Naive B cell (primary cell): ENCODE results near the gene ATP9B. TPM values are rescaled to one million over a fixed set of nuclear protein-coding genes. Genes with fewer than 3 reads are reported as not detected.
"Not testable (repeated sequence)": the region's sequence is repeated elsewhere in the genome, so short reads cannot be mapped to it uniquely, and the experiment has no call there.

ENCODE experiments used
- ATAC-seq, 2 donors: fragments of 150-1000 bp; cut with Tn5 transposase; 2 replicates each; pipeline ENCODE4 v1.10.0; 2021; ENCODE audit warnings: low read depth in 2 of 2, mild to moderate bottlenecking in 2 of 2, moderate library complexity in 2 of 2
- DNase-seq: peaks from one replicate; pipeline ENCODE4 v3.0.0; 2022
- H3K27ac Mint-ChIP-seq, 6 donors: one replicate each; pipeline ENCODE4 v1.8.0; 2020 to 2022; ENCODE audit warnings: mild to moderate bottlenecking in 6 of 6, mixed read lengths in 6 of 6, moderate library complexity in 5 of 6, inconsistent platforms in 2 of 6
- H3K27me3 Mint-ChIP-seq, 3 donors: one replicate each; pipeline ENCODE4 v1.8.0; 2021 to 2022; ENCODE audit warnings: mixed read lengths in 3 of 3, mild to moderate bottlenecking in 1 of 3
- H3K36me3 Mint-ChIP-seq, 2 donors: one replicate each; pipeline ENCODE4 v1.8.0; 2020 to 2022; ENCODE audit warnings: mixed read lengths in 2 of 2, inconsistent platforms in 1 of 2, mild to moderate bottlenecking in 1 of 2
- H3K4me1 Mint-ChIP-seq, 3 donors: one replicate each; pipeline ENCODE4 v1.8.0; 2020 to 2022; ENCODE audit warnings: mixed read lengths in 3 of 3, inconsistent platforms in 1 of 3, mild to moderate bottlenecking in 1 of 3, moderate library complexity in 1 of 3
- H3K4me3 Mint-ChIP-seq, 8 donors: one replicate each; pipeline ENCODE4 v1.8.0; 2020 to 2022; ENCODE audit warnings: mild to moderate bottlenecking in 8 of 8, mixed read lengths in 8 of 8, moderate library complexity in 8 of 8, inconsistent platforms in 2 of 8
- H3K9me3 Mint-ChIP-seq, 7 donors: one replicate each; pipeline ENCODE4 v1.8.0; 2020 to 2022; ENCODE audit warnings: mixed read lengths in 7 of 7, mild to moderate bottlenecking in 5 of 7, inconsistent platforms in 2 of 7, moderate library complexity in 1 of 7
- polyA plus RNA-seq, 6 donors: library from polyadenylated mRNA; unstranded; fragments of 300-500 nt; fragmentation: Illumina TruSeq; gene quantifications; one replicate each; pipeline ENCODE4 v1.2.3, GENCODE V29; 2021; ENCODE audit warnings: low read depth in 6 of 6

Gene ATP9B
- polyA plus RNA-seq, 6 donors from 2014 or later, result 14.7 to 27.6 (median 16.3) TPM

DNA sequence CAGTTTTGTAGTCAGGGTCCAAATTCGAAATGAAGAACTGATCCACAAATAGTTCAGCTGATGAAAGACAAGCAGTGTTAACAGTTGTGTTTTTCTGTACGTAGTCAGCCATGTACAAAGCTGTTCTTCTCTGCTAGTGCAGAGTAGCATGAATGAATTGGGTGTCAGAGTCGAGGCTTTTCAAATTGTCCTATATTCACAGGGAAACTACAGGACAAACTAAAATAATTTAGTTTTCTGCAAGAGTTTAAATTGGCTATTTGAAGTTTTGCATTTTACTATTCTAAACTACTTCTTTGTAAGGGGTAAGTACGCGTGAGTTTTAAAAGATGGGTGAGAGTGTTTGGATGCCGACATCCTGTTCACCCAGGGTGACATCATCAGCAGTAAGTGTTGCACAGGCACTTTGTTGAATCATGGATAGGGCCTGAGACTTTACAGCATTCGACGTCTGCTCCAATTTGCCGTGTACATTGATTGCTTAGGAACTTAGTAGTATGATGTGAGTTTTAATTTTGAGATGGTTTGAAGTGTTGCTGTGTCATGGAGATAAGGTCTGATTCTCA lies 179.4 kb downstream of the ATP9B start:
- Mint-ChIP-seq H3K27ac (no peak overlapping the region), H3K4me3 (no peak overlapping the region), H3K27me3 (no peaks in the 10 kb centered on the region), H3K4me1 (peaks cover 4 to 12% (median 9%) of the 10 kb centered on the region in 3 donors), H3K36me3 (no peaks in the 10 kb centered on the region), H3K9me3 (no peaks in the 10 kb centered on the region)
- DNase-seq, result no peak
- no peak for ATAC-seq

DNA sequence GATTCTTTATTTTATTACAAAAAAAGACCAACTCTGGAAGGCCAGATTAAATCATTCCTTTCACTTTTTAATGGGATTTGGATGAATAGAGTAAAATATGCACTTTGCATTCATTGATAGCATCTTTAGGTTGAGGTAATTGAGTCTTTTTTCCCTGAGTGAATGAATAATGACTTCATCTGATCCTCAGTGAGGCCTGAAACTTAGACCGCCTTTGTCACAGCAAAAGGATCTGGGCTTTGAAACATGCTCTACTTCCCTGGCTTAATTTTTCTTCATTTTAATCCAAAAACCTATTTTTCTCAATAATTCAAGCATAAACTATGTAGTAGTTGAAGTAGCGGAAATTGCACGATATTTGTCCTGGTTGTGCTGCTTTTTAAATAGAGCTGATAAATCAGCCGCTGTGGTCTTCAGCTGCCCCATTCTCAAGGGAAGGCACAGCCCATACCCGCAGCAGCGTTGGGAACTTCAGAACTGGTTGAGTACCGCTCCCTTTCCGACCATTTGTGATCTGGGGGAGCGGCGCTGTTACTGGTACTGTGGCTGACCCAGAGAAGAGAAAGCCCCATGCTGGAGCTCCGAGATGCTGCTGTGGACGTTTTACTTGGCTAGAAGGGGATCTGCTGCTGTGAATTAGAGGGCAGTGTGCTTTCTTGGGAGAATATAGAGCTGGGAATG lies 181.2 kb downstream of the ATP9B start:
- H3K9me3 Mint-ChIP-seq, result no peaks in the 10 kb centered on the region
- H3K27me3 Mint-ChIP-seq, result no peaks in the 10 kb centered on the region
- H3K27ac Mint-ChIP-seq, result peak overlapping the region in 2 of 6 donors; percentile 56 to 69
- H3K4me1 Mint-ChIP-seq, result peaks cover 4 to 13% (median 12%) of the 10 kb centered on the region in 3 donors
- no peak for ATAC-seq
- H3K36me3 Mint-ChIP-seq, result peaks cover 0 to 12% of the 10 kb centered on the region in 2 donors
- H3K4me3 Mint-ChIP-seq, result no peak overlapping the region
- no peak for DNase-seq

DNA sequence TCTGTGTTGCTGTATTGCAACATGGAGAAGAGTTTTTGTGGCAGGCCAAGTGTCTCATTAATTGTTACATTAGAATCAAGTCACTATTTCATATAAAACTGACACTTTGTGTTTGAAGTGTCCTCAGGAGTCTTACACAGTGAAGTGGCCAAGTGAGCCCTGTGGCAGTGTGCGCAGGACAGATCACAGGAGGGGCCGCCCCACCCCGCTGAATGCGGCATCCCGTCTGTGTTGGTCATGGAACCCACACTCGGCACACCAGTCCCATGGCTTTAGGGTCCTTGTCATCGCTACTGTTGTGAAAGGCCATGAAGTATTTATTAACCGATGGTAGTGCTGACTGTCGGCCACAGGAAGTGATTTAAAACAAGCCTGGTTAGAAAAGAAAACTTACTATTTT lies 181.8 kb downstream of the ATP9B start:
- H3K9me3 Mint-ChIP-seq, result no peaks in the 10 kb centered on the region
- no peak for DNase-seq
- H3K27ac Mint-ChIP-seq, result peak overlapping the region in 1 of 6 donors; percentile 69
- H3K4me1 Mint-ChIP-seq, result peaks cover 4 to 14% (median 12%) of the 10 kb centered on the region in 3 donors
- H3K36me3 Mint-ChIP-seq, result peaks cover 0 to 14% of the 10 kb centered on the region in 2 donors
- H3K27me3 Mint-ChIP-seq, result no peaks in the 10 kb centered on the region
- H3K4me3 Mint-ChIP-seq, result no peak overlapping the region
- no peak for ATAC-seq

DNA sequence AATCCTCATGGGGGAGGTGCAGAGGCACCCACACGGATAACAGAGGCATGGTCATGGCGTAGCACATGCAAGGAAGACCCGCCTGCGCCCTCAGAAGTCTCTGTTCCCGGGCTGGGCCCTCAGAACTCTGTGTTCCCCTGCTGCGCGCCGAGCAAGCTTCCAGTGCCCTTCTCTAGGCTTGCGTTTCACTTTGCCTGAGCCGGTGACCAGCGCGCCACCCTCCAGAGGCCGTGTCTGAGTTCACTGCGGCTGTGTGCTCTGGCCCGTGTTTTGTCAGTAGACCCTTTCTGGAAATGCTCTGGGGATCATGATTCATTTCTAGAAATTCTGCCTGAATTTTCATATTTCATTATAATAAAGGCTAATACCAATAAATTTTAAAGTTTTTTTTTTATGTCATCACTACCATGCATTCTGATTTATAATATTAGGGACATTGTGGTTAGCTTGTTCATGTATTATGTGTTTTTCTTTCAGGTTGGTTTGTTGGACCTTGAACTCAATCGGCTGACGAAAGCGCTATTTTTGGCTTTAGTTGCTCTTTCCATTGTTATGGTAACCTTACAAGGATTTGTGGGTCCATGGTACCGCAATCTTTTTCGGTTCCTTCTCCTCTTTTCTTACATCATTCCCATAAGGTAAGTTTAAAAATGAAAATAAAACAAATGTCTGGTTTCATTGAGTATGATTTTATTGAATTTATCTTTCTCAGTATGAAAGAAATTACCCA lies 183.9 kb downstream of the ATP9B start:
- peak overlapping the region in 1 of 6 donors; percentile 72 for H3K27ac Mint-ChIP-seq
- DNase-seq (no peak), ATAC-seq (no peak)
- no peak overlapping the region for H3K4me3 Mint-ChIP-seq
- peaks cover under 1 to 8% (median 6%) of the 10 kb centered on the region in 3 donors for H3K4me1 Mint-ChIP-seq
- H3K36me3 Mint-ChIP-seq, result peaks cover 5 to 14% of the 10 kb centered on the region in 2 donors
- H3K9me3 Mint-ChIP-seq, result no peaks in the 10 kb centered on the region
- H3K27me3 Mint-ChIP-seq, result no peaks in the 10 kb centered on the region

DNA sequence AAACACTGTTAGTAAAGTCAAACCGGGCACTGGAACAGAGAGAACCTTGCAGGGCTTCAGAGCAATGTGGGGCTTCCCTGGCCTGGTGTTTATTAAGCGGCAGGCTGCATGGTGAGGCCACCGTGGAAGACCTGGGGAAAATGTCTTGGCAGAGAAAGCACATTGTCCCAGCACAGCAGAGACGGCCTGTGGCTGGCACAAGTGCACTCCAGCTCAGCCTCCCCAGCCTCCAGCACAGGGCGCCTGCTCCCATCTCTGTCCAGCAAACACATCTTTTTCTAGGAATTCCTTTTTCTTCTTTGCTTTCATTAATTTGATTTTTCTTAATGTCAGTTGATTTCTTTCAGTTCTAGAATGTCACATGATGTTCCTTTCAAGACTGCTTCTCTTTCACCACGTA lies 188.3 kb downstream of the ATP9B start:
- no peaks in the 10 kb centered on the region for H3K9me3 Mint-ChIP-seq
- peaks cover 23 to 26% of the 10 kb centered on the region in 2 donors for H3K36me3 Mint-ChIP-seq
- DNase-seq (no peak), ATAC-seq (no peak)
- H3K4me1 Mint-ChIP-seq, result peaks cover 15 to 20% (median 16%) of the 10 kb centered on the region in 3 donors
- no peak overlapping the region for H3K4me3 Mint-ChIP-seq
- no peak overlapping the region for H3K27ac Mint-ChIP-seq
- H3K27me3 Mint-ChIP-seq, result no peaks in the 10 kb centered on the region

DNA sequence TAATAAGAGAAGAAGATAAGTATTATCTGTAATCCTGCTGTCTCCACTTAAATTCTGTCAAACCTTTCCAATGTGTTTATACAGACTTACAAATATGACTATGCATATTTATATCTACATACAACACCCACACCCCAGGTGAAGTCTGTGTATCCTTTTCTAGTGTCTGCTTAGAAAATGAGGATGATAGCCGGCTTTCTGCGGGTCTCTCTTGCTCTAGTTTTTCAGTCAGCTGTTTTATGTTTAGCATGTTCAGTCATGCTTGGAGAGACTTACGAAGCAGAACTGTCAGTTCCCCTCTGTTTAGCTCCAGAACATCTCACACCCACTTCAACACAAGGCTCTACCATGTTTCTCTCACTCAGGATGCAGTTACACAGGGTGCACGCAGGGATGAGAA lies 189.3 kb downstream of the ATP9B start:
- Mint-ChIP-seq H3K36me3 (peaks cover 26 to 29% of the 10 kb centered on the region in 2 donors), H3K4me3 (no peak overlapping the region), H3K4me1 (peaks cover 15 to 20% (median 16%) of the 10 kb centered on the region in 3 donors), H3K9me3 (peaks cover 0 to 2% (median 0%) of the 10 kb centered on the region in 7 donors), H3K27ac (no peak overlapping the region), H3K27me3 (no peaks in the 10 kb centered on the region)
- no peak for DNase-seq
- peak; percentile 47 to 52 for ATAC-seq

DNA sequence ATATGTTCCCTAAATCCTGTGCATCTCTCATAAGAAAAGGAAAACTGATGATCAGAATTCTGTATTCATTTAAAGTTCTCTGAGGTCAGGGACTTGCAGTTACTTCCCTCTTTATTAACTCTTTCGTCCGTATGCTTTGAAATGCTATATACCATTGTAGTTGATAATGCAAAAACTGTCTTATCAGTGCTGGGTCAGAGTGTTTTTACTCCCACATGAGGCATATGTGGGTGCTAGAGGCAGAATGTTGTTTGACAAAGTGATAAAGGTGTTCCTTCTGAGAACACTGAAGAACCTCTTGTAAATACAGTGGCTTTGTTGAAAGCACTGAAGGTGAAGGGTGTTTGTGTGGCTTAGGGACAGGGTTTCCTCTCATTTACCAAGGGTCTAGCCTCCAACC lies 190.0 kb downstream of the ATP9B start:
- Mint-ChIP-seq H3K36me3 (peaks cover 29 to 33% of the 10 kb centered on the region in 2 donors), H3K4me3 (peak overlapping the region in 1 of 8 donors; percentile 60), H3K4me1 (peaks cover 15 to 20% (median 16%) of the 10 kb centered on the region in 3 donors), H3K27ac (peak overlapping the region in 2 of 6 donors; percentile 31 to 42), H3K27me3 (no peaks in the 10 kb centered on the region), H3K9me3 (peaks cover 0 to 4% (median 0%) of the 10 kb centered on the region in 7 donors)
- DNase-seq (no peak), ATAC-seq (no peak)

DNA sequence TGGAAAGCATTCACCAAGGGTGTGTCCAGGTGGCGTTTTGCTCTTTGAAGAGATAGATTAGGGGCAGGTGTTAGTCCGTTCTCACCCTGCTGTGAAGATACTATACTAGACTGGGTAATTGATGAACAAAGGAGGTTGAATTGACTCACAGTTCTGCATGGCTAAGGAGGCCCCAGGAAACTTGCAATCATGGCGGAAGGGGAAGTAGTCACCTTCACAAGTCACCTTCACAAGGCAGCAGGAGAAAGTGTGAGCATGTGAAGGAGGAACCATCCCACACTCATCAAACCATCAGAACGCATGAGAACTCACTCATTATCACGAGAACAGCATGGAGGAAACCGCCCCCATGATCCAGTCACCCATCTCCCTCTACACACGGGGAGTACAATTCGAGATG lies 190.8 kb downstream of the ATP9B start:
- Mint-ChIP-seq H3K9me3 (peaks cover 0 to 6% (median 3%) of the 10 kb centered on the region in 7 donors), H3K4me1 (peaks cover 15 to 20% (median 16%) of the 10 kb centered on the region in 3 donors), H3K27ac (peak overlapping the region in 2 of 6 donors; percentile 7 to 38), H3K4me3 (no peak overlapping the region), H3K36me3 (peaks cover 30 to 37% of the 10 kb centered on the region in 2 donors), H3K27me3 (no peaks in the 10 kb centered on the region)
- DNase-seq, result no peak
- no peak for ATAC-seq

DNA sequence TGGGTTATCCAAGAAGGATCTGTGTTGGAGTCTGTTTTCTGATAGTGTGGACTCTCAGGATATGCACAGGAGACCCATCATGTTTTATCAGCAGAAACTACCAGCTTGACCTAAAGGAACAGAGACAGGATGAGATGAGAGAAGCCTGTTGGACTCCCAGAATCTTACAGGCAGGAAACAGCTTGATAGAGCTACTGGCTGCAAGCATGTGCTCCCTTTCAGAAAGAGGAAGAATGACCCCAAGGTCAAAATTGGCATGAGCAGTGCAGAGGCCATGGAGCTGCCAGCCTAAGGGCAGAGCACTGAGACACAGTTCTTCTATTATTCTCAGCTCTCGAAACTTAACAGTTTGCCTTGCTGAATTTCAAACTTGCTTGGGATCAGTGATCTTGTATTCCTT lies 191.3 kb downstream of the ATP9B start:
- DNase-seq, result no peak
- peak overlapping the region in 2 of 6 donors; percentile 7 to 49 for H3K27ac Mint-ChIP-seq
- no peaks in the 10 kb centered on the region for H3K27me3 Mint-ChIP-seq
- peaks cover 0 to 11% (median 6%) of the 10 kb centered on the region in 7 donors for H3K9me3 Mint-ChIP-seq
- H3K36me3 Mint-ChIP-seq, result peaks cover 30 to 41% of the 10 kb centered on the region in 2 donors
- ATAC-seq, result no peak
- H3K4me1 Mint-ChIP-seq, result peaks cover 15 to 16% (median 16%) of the 10 kb centered on the region in 3 donors
- H3K4me3 Mint-ChIP-seq, result no peak overlapping the region

DNA sequence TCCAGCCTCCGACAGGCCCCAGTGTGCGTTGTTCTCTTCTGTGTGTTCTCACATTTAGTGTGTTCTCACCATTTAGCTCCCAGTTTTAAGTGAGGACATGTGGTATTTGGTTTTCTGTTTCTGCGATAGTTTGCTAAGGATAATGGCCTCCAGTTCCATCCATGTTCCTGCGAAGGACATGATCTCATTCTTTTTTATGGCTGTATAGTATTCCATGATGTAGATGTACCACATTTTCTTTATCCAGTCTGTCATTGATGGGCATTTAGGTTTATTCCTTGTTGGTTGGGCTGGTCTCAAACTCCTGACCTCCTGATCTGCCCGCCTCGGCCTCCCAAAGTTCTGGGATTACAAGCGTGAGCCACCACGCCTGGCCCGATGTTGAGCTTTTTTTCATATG lies 195.9 kb downstream of the ATP9B start:
- not testable (repeated sequence) for ATAC-seq, H3K27me3 Mint-ChIP-seq, DNase-seq, H3K4me1 Mint-ChIP-seq, H3K4me3 Mint-ChIP-seq
- peak overlapping the region in 1 of 6 donors; percentile 79 for H3K27ac Mint-ChIP-seq
- H3K9me3 Mint-ChIP-seq, result peaks cover 0 to 12% (median 6%) of the 10 kb centered on the region in 7 donors
- H3K36me3 Mint-ChIP-seq, result peaks cover 40 to 41% of the 10 kb centered on the region in 2 donors

DNA sequence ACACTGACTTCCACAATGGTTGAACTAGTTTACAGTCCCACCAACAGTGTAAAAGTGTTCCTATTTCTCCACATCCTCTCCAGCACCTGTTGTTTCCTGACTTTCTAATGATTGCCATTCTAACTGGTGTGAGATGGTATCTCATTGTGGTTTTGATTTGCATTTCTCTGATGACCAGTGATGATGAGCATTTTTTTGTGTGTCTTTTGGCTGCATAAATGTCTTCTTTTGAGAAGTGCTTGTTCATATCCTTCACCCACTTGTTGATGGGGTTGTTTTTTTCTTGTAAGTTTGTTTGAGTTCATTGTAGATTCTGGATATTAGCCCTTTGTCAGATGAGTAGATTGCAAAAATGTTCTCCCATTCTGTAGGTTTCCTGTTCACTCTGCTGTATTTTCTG lies 202.6 kb downstream of the ATP9B start:
- Mint-ChIP-seq H3K36me3 (peaks cover 33 to 40% of the 10 kb centered on the region in 2 donors), H3K4me1 (peaks cover 0 to 12% (median 5%) of the 10 kb centered on the region in 3 donors)
- not testable (repeated sequence) for ATAC-seq, H3K27me3 Mint-ChIP-seq, DNase-seq, H3K4me3 Mint-ChIP-seq, H3K9me3 Mint-ChIP-seq, H3K27ac Mint-ChIP-seq

DNA sequence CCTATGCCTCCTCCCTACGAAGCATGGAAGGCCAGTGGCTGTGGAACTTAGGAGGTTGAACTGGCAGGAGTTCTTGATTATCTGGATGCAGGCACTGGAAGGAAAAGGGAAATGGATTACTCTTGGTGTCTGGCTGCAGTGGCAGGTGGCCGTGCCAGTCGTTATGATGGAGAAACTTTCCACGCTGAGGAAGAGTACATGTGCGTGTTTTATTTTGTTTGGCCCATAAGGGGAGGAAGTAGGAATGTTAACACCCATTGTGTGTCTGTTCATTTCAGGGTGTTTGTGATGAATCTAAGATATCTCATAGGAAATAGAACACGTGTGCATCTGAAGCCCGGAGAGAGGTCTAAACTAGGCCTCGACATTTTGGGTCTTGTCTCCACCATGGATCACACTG lies 203.7 kb downstream of the ATP9B start:
- Mint-ChIP-seq H3K36me3 (peaks cover 34 to 39% of the 10 kb centered on the region in 2 donors), H3K4me3 (no peak overlapping the region), H3K4me1 (peaks cover 0 to 12% (median 5%) of the 10 kb centered on the region in 3 donors), H3K27ac (peak overlapping the region in 2 of 6 donors; percentile 20 to 25), H3K27me3 (no peaks in the 10 kb centered on the region), H3K9me3 (peaks cover 0 to 3% (median 0%) of the 10 kb centered on the region in 7 donors)
- no peak for ATAC-seq
- DNase-seq, result no peak

DNA sequence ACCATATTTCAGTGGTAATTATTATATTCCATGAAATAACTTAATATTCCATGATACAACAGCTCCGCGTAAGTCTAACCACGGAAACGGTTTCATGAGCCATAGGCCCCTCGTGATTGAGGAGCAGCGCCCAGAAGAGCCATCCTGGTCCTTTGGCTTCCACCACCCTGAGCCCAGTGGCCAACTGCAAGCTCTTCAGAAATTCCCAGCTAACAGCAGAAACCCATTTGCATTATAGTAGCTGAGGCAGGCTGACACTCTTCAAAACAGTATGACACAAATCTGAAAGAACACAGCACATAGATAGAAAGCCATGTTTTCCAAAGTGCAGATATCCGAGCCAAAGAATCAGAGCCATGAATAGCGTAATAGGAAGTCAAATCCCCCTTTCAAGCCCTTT lies 205.6 kb downstream of the ATP9B start:
- H3K27ac Mint-ChIP-seq, result peak overlapping the region in 1 of 6 donors; percentile 56
- no peak for DNase-seq

More for the DNA sequence above, 205.6 kb downstream of the ATP9B start:
- Mint-ChIP-seq H3K4me3 (no peak overlapping the region), H3K36me3 (peaks cover 29 to 40% of the 10 kb centered on the region in 2 donors), H3K4me1 (peaks cover 0 to 12% (median 5%) of the 10 kb centered on the region in 3 donors), H3K9me3 (peaks cover 0 to 3% (median 0%) of the 10 kb centered on the region in 7 donors), H3K27me3 (no peaks in the 10 kb centered on the region)
- ATAC-seq, result no peak
